Activated T-helper 9 cell treated with anti-CD3 and anti-CD28 coated beads, Interleukin-2, amount 50 U/mL, for 16 hours (primary cell): ENCODE measurements around the gene SPAG16.
"Not testable (repeated sequence)": the region's sequence is repeated elsewhere in the genome, so short reads cannot be mapped to it uniquely, and the experiment has no call there.

ENCODE experiments used
- DNase-seq: peaks from one replicate; pipeline ENCODE4 v3.0.0-alpha.2; 2020; ENCODE audit warnings: low read depth

Gene SPAG16

DNA sequence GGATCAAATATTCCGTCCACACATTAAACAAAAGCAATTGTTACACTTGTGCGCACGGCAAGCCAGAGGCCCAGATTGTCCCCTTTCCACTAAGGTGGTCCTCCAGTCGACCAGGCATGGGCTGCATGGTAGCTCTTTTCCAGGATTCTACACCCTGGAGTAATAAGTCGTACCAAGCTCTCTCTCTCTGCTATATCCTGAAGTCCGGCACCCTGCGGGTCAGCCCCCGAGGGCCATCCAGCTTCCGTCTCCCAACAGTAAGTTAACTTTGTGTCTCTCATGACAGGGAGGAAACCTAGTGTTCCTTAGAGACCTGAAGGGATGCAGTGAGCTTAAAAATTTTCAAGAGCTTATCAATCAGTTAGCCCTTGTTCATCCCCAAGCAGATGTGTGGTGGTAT, 126.4 kb downstream of the SPAG16 start:
- not testable (repeated sequence) for DNase-seq

DNA sequence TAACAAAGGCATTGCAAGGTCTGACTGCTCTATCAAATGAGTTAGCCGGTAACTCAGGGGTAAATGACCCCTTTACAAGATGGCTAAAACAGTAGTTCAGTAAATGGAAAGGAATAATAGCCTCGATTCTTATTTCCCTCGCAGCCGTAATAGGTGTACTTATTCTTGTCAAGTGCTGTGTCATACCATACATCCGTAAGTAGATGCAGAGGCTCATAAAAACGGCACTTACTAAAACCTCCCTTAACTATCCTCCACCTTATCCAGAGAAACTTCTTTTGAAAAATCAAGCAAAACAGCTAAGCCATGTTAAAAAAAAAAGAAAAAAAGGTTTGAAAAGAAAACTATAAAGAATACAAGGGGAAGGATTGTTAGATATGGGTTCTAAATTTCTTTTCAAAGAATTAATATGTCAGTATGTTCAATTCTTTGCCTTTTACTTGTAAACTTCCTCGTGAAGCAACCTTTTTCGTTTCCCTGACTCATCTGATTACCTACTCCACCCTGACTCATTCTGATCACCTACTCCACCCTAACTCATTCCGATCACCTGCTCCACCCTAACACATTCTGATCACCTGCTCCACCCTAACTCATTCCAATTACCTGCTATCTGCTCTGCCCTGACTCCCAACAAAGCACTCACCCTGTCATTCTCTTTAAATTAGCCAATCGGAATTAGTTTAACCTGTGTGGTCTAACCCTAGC, 127.5 kb downstream of the SPAG16 start:
- DNase-seq, result no peak

DNA sequence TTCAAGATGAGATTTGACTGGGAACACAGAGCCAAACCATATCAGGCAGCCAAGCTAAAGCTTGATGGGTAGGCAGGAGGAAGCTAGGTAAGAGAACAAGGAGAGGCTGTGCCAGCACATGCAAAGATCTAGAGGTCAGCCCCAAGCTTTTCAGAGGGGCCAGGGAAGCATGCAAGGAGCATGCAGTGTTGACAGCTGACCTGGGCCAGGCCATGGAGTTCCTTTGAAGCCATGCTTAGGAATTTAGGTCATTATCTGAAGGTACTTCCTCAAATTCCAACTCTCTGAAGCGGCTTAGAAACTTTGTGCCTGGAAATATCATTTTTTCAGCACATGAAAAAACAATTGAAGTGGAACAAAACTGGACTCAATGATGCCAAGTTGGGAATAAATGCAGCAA, 130.8 kb downstream of the SPAG16 start:
- no peak for DNase-seq

DNA sequence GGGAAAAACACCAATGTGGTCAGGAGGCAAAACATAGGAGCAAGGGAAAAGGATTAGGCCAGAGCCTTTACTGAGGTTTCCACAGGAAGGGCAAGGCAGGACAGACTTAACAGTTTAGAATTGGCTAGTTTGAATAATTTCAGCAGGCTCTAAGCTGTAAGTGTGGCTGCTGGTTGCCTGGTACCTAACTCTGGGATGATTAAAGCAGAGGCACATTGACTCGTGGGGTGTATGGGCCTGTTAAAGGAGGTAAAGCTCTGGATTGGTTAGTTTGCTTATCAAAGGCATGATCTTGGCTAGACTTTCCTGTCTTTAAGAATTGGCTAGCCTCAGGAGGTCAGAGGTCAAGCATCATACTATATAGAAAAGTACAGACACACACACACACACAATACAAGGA, 132.6 kb downstream of the SPAG16 start:
- DNase-seq, result no peak

DNA sequence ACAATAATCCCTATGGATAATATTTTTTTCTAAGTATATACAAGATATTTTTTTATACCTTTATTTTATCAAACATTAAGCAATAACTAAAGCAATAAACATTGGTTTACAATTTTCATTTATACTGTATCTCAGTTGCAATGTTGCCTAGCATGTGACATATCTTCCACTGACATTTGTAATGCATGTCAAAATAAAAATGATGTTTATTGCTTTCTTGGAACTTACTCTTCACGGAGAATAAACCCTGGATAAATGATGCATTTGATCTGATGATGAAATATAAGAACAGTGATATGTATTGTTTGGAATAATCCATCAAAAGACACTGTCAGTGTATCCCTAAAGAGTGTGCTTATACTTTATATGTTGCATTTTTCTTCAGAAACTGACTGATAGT, 135.7 kb downstream of the SPAG16 start:
- DNase-seq, result no peak

DNA sequence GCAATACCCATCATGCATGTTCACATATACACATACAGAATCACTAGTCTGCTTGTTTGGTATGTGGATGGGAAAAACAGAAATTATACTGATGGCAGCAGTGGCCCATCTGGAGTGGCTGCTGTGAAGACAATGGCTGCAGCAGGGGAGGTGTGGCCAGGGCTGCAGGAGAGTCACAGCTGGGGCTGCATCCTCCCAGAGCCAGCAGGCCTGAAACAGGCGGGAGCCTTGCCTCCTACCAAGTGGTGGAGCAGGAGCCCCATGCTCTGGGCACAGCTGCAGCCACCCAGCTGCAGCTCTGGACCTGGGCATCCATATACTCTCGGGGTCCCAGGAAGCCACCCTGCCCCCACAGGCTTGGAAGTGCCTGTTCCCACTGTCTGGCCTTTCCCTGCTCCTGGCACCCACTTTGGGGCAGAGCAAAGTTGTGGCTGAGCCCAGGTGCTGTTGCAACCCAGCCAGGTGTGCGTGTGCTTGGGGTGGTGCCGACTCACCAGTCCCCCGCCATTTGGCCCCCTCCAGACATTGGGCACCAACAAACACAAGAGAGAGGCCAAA, 136.6 kb downstream of the SPAG16 start:
- no peak for DNase-seq

DNA sequence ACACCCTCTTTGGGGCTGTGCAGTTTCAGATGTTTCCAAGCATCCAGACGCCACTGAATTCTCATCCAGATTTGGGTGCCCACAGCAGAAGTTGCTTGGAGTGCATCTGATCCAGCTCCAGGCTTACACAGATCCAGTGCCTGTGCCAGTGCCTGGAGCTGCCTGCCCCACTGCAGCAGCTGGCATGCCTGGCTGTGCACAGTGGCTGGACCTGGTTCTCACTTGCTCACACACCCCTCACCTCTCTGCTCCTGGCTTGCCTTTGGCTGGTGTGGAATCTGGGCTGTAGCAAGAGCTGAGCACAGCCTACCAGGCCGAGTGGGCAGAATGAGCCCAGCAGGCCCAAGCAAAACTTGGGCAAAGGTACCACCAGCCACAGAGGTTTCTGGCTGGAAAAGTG, 137.9 kb downstream of the SPAG16 start:
- no peak for DNase-seq

DNA sequence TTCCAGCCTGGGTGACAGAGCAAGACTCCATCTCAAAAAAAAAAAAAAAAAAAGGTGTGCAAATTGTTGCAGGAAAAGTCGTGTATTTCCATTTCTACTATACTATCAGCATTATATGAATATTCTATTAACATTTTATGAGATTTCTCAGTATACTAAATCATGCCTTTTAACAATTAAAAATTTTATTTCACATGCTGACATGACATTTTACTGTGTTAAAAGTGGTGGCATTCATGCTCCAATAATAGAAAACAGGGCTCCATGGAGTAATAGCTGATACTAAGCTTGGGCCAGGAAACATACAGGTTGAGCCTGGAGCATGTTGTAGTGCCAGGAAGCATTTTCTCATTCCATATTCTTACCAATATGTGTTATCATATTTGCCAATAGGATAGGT, 141.4 kb downstream of the SPAG16 start:
- DNase-seq, result no peak

DNA sequence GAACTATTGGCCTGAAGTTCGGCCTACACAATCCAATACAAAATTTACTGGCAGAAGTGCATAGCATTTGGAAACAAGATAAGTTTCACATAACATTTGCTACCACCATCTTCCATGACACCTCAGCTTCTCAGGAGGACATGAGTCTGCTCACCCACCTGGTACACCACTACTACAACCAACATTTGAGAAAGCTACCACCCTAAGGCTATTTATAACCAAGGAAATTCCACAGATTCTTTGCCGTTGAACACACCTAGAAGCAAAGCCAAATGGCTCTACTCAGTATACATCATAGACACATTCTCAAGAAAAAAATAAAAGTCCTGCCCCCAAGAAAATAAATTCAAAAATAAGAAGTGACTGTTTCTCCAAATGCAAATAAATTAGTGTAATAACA, 145.3 kb downstream of the SPAG16 start:
- DNase-seq, result no peak

DNA sequence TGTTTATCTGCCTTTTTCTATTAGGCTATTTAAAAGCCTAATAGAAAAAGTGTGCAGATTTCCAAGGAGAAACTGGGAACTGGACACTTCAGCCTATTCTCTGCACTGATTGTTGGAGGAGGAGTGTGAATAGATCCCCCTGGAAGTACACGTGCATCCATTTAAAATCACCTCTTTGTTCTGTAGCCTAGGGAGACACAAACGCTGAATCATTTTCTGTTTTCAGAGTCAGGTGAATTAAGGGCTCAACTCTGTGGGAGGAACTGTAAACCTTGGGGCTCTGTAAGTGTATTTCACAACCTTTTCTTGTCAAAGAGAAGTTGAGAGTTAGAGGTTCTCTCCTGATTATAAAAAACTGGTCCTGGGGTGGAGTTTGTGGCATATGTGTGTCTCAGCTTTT, 159.7 kb downstream of the SPAG16 start:
- no peak for DNase-seq

DNA sequence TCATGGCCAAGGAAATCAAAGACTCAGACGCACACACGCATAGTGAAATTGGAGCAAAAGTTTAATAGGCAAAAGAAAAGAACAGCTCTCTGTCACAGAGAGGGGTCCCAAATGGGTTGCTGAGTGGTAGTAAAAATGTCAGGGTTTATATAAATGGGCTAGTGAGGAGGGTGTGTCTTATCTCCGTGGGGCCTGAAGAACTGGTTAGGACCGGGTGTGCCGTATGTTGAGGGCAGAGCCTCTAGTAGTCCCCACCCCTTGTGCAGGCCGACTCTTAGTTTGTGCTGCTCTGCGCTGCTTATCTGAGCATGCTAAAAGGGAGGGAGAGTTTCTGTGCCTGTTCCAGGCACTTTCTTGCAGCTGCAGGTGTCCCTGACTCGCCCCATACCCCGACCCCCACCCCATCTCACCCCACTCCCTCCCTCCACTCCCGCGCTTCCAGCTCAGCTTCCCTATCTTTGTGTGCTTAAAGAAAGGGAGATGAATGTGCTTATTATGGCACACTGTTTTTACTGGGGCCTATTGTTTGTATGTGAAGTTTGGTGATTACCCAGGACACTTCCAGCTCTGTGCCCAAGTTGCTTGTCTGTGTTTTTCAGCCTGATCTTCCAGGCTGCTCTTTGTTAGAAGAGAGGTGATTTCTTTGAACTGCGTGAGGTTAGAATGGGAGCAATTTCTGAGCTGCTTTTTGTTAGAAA, 167.4 kb downstream of the SPAG16 start:
- no peak for DNase-seq

DNA sequence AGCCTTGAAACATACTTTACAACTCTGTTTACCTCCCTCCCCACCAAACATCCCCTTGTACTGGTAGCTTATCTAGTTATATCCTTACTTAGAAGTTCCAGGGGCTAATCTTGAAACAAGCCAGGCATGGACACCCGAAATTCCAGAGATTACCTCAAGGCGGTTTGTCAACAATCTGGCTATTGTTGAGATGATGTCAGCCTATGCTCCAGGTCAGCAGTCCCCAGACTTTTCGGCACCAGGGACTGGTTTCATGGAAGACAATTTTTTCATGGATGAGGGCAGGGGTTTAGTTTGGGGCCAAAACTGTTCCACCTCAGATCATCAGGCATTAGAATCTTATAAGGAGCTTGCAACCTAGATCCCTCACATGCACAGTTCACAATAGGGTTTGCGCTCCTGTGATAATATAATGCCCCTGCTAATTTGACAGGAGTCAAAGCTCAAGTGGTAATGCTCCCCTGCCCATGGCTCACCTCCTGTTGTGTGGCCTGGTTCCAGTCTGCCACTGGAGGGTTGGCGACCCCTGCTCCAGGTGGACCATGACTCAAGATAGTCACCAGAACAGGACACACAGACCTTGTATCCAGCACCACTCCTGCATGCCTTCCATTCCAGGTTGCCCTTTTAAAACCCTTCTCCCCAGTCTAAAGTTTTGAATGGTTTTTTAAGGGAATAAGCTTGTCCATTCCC, 171.2 kb downstream of the SPAG16 start:
- no peak for DNase-seq

DNA sequence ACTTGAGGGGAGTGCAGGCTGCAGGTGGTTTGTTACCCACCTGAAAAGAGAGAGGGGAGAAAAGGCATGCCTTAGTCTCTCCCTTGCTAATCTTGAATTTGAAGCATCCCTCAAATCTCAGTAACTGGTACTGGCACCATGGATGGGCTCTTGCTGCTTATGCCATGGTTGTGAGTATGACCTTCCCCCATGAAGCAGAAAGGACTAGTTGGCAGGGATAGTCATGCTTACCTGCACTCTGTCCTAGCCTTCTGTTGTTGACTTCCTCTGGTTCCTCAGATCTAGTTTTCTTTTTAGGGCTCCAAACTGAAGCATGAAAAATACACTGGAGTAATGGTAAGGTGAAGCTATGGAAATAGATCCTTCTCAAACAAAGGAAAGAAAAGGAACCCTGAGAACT, 191.2 kb downstream of the SPAG16 start:
- DNase-seq, result no peak

DNA sequence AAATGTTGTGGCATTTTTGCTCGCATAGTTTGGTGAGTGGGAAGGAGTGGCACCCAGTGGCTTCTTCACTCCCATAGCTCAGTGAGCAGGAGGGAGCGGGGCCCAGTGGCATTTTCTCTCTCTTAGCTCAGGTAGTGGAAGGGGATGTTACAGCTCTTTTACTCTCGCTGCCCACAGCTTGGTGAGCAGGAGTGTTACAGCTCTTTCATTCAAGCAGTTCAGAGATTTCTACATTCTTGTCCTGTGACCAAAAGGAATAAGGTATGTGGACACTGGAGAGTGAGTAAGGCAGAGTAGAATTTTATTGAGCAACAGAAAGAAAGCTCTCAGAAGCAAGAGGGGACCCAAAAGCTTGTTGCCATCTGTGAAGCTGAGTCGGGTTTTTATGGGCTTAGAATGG, 192.4 kb downstream of the SPAG16 start:
- DNase-seq, result no peak

DNA sequence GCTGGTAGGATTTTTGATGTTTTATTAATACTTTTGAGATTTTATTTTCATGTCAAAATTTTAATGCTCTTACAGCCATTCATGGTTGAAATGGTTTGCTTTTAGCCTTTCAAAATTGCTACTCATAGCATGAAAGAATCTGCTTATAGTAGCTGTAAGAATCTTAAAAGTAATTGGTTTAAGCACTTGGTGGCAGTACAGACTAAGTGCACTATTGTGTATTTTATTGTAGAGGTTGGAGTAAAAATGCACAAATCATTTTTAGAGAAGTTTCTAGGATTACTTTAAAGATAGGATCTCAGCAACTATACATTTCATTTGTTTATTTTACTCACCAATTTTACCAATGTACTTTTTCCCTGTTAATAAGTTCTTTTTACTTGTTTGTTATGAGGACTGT, 205.8 kb downstream of the SPAG16 start:
- no peak for DNase-seq

DNA sequence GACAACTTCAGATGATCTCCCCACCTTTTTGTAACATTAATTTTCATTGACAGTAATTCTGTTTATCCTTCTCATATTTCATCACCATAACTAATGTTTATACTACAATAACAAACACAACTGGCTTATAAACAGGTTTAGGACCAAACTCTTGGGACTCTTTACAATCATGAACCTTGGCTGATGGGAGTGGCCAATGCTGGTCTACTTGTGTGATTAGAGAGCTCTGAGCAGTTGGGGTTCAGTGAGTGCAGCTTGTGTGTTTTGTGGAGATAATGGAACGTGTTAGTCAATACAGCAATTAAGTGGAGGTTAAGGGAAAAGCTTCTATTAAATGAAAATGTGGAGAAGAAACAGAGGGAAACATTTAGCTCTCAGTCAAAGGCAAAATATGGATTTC, 207.1 kb downstream of the SPAG16 start:
- DNase-seq, result no peak

DNA sequence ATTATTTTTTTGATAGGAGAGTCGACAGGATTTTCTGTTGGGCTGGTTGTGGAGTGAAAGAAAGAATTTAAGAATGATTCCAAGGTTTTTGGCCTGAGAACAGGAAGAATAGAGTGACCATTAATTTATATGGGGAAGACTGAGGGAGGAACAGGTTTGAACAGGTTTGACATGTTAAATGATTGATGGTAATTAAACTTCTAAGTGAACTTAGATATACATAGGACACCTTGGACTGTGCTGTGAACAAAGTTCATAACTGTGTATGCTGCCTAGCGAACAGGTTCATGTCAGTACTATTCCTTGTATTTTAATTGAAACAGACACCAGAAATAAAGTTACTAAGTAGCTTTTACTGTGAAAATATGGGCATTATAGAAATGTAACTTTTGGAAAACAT, 212.0 kb downstream of the SPAG16 start:
- DNase-seq, result no peak

DNA sequence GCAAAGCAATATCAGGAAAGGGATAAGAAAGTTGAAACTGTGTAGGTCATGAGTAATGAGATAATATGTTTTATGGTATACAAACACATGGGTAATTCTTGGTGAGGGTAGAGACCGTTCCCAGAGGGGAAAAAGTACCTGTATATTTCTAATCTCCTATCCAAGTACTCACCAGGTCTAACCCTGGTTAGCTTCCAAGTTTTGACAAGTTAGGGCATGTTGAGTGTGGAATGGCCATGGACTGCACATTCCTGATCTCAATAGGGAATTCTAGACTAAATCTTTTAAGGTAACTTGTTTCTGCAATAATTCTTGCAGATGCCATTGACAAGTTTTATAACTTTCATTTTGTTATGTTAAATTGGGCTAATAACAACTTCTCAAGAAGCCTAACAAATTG, 216.6 kb downstream of the SPAG16 start:
- no peak for DNase-seq

DNA sequence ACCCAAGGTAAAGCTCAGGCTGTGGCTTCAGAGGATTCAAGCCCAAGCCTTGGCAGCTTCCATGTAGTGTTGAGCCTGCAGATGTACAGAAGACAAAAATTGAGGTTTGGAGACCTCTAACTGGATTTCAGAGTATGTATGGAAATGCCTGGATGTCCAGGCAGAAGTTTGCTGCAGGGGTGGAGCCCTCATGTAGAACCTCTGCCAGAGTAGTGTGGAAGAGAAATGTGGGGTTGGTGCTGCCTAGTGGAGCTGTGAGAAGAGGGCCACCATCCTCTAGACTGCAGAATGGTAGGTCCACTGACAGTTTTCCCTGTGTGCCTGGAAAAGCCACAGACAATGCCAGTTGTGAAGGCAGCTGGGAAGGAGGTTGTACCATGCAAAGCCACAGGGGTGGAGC, 239.9 kb downstream of the SPAG16 start:
- DNase-seq, result no peak

DNA sequence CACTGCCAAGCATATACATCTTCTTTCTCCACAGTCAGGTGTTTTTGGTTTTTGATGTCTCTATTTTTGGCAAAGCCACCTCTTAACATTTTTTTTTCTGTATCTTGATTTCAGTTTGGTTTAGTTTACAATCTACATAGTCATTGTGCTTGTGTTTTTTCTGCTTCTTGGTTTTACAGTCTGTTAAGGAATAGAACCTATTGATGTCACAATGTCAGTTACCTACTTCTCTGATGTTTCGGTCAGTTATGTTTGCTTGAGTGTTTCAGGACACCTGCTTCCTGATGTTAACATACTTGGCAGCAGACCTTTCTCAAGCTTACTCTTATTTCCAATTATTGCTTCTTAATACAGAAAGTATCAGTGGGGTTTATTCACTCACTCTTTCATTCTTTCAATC, 253.3 kb downstream of the SPAG16 start:
- DNase-seq, result no peak

DNA sequence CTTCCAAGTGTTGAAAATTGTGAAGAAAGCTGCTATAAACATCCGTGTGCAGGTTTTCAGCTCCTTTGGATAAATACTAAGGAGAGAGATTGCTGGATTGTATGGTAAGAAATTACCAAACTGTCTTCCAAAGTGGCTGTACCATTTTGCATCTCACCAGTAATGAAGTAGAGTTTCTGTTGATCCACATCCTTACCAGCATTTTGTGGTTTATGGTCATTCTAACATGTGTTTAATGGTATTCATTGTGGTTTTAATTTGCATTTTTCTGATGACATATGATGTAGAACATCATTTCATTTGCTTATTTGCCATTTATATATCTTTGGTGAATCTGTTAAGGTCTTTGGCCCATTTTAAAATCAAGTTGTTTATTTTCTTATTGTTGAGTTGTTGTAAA, 260.7 kb downstream of the SPAG16 start:
- DNase-seq, result no peak

DNA sequence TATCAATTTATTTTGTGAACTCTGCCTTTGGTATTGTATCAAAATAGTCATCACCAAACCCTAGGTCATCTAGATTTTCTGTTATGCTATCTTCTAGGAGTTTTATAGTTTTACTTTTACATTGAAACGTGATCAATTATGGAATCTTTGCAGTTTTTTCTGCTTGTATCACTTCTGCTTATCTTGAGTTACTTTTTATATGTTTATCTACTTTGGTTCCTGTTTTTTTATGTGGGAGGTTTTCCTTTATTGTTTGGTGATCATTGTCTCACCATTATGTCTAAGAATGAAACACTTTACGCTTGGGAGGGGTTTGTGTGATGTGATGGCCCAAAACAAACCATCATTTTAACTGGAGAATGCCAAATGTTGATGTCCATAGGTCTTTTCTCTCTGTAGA, 261.2 kb downstream of the SPAG16 start:
- DNase-seq, result no peak

DNA sequence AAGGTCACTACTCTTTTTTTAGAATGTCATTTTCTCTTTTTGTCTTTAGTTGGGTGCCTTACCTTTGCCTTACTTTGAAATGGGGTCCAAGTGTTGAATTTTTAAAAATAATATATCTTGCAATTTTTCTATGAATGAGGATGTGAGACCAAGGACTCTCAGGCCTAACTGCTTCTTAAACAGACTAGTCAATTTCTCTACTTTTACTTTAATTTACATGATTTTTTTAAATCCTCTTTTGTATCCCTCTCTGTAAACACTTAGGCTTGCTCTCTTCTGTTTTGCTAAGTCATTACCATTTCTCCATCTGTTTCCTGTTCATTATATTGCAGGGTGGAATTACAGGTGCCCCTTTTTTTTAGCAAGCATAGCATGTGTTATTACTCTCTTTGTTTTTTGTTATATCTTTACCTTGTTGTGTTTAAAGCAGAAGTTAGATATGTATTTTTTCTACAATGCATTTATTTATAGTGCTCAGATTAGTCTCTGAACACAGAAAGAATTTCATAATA, 261.8 kb downstream of the SPAG16 start:
- DNase-seq, result no peak
